ENCODE results near the gene RUNX3.

RUNX3 gene

DNA sequence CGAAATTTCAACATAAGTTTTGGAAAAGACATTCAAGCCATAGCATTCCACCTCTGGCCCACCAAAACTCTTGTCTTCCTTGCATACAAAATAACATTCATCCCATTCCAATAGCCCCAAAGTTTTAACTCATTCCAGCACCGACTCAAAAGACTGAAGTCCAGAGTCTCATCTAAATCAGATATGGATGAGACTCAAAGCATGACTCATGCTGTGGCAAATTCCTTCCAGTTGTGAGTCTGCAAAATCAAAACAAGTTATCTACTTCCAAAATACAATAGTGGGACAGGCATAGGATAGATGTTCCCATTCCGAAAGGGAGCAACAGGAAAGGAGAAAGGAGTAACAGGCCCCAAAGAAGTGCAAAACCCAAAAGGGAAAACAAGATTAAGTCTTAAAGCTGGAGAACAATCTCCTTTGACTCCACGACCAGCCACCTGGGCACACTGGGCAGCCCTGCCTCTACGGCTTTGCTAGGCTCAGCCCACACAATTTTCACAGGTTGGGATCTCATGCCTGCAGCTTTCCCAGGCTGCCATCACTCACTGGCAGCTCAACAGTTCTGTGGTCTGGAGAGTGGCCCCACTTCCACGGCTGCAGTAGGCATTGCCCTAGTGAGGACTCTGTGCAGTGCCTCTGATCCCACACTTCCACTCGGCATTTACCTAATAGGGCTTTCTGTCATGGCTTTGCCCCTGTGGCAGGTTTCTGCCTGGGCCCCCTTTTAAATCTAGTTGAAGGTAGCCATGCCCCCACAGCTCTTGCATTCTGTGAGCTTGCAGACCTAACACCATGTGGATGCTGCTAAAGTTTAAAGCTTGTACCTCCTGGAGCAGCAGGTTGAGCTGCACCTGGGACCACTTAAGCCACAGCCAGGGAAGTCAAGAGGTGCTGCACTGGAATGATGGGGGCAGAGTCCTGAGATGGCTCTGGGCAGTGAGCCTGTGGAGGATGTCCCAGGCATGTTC is 51.0 kb downstream of the RUNX3 start:
- no peak for DNase-seq

DNA sequence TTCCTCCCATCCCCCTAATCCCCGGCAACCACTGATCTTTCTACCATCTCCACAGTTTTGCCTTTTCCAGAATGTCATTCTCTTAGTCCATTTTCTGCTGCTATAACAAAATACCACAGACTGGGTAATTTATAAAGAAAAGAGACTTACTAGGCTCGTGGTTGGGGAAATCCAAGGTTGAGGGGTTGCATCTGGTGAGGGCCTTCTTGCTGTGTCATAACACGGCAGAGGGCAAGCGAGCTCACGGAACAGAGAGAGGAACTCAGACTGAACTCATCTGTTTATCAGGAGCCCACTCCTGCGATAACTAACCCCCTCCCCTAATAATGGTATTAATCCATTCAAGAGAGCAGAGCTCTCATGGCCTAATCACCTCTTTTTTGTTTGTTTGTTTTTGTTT is 52.0 kb downstream of the RUNX3 start:
- no peak for DNase-seq

DNA sequence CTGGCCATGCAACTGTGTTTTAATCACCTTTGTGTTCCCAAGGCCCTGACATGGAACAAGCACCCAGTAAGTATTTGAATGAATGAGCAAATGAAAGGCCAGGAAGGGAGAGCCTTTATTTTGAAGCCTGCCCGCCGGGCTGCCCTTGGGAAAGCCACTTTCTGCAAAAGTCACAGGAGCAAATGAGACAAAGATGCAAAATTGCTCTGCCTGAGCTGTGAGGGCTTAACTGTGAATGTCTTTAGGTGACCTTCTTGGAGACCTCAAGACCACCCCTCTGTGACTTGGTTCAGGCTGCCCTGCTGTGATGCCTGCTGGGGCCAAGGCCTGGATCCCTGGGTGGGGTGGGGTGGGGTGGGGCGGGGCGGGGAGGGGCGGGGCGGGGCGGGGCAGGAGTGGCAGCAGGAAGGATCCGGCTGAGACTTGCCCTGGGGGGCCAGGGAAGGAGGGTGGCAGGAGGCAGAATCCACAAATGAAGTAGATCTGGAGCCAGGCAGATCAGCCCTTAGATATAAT is 54.0 kb downstream of the RUNX3 start:
- DNase-seq = no peak

DNA sequence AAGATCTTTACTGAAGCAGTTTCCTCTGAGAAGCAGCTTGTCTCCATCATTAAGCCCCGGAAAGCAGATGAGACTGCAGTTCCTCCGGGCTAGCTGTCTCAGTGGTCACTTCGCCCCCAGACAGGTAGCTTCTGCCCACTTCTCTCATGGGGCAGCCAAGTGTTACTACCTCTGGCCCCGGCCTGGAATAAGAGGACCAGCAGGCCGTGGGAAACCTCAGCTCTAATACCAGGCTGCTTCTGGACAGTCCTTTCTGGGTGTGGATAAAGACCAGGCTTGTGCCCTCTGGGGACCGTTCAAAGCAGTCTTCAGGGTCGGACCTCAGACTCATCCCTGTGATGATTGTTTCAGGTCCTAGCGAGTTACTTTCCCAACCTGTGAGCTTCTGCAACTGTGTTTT is 54.8 kb downstream of the RUNX3 start:
- no peak for DNase-seq

DNA sequence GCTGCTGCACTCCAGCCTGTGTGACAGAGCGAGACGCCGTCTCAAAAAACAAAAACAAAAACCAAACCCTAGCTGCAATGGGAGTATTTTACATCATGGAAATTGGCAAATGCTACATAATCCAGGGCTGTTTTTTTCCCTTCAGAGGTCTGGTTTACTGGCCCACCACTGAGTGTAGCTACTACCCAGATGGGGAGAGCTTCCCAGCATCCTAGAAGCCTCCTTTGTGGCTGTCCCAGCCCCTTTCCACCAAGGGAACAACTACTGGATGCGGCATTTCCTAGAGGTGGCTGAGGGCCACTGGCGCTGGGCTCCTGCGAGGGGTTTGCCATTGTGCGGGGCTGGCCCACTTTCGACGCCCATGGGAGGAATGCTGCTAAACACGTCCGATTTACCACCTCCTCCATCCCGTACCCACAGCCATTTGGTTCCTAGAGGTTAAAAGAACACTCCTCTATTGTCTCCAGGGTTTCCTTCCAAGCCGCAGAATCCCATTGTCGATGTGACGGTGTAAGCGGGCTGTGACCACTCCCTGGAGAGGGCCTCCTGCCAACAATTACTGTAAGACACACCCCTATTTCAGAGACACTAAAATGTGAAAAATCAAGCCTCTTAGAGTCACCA is 55.4 kb downstream of the RUNX3 start:
- DNase-seq = no peak

DNA sequence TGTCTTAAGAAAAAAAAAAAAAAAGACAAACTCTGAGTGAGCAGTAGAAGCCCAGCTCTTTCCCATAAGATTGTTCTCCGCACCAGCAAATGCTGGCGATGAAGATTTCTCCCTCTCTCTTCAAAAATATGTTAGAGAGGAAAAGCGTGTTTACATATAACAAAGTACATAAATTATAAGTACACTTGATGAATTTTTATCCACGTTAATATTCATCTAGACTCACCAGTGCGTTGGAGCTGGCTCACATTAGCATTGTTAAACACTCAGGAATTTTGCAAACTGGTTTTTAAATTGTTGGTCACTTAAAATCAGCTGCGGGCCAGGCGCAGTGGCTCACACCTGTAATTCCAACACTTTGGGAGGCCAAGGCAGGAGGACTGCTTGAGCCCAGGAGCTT is 56.0 kb downstream of the RUNX3 start:
- DNase-seq = no peak

DNA sequence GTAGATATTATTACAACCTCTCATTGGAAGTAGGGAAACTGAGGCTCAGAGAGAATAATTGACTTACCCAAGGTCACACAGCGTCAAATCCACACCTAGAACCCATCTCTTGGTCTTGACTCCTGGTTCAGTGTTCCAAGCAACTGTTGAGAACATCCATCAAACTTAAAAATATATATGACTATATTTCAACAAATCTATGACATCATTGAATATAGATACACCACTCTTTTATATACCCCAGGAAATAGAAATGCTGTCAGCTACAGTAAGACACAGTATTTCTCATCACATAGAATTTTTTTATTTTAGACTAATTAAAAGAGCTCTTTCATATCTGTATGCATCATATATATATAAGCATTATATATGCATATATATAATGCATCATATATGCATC is 56.9 kb downstream of the RUNX3 start:
- DNase-seq = no peak

DNA sequence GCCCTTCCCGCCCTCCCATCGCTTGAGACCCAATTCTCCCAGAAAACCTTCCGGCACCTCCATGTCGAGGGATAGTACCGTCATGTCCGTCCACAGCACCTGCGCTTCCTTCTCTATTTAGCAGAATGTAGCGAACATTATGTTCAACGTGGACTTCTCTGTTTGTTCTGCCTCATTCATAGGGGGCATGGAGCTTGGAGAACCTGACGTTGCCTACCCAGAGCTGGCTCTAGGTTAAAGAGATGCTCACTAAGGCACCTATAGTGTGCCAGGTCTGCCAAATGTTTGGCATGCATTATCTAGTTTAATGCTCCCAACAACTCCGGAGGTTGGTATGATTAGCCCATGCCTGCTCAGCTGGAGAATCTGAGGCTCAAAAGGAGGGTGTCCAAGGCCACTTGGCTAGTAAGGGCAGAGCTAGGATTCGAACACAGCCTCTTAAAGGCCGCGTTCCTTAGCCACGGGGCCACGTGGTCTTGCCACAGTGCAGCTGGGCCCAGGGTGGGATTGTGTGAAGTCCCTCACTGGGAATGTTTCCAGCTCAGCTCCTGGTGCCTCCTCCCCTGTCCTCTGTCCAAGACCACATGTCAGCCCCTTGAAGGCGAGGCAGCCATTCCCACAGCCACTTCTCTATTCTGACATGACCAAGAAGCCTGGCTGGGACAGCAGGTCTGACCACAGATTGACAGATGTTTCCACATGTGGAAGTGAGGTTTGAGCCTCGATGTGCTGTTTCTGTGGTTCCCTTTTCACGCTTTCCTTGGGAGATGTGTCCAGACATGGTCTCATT is 57.8 kb downstream of the RUNX3 start:
- peak in 9 of 14 donors; percentile 8 to 60 (median 22) for DNase-seq

DNA sequence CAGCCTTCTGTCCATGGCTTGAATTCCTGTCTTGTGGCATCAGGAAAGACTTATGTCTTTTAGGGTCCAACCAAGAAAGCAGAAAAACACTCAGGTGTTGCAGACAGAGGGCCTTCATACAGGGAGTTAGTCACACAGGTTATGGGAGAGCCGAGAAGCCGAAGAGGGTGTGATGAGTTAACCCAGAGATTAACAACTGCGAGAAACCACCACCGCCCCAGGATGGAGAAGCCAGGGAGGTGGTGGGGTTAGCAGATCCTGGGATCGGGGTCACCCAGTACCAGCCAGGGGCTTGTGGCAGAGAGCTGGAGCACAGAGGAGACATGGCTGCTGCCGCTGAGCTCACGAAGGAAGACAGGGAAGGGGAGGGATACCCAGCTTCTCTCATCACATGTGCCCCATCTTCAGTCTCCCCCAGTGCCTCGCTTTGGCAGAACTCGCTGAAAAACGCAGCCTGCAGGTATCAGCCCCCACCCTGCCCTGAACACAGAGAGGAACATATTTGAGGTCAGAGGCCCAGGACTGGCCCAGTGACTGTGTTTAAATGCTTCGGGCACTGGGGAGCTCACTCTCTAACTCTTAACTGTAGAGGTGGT is 58.7 kb downstream of the RUNX3 start:
- no peak for DNase-seq

DNA sequence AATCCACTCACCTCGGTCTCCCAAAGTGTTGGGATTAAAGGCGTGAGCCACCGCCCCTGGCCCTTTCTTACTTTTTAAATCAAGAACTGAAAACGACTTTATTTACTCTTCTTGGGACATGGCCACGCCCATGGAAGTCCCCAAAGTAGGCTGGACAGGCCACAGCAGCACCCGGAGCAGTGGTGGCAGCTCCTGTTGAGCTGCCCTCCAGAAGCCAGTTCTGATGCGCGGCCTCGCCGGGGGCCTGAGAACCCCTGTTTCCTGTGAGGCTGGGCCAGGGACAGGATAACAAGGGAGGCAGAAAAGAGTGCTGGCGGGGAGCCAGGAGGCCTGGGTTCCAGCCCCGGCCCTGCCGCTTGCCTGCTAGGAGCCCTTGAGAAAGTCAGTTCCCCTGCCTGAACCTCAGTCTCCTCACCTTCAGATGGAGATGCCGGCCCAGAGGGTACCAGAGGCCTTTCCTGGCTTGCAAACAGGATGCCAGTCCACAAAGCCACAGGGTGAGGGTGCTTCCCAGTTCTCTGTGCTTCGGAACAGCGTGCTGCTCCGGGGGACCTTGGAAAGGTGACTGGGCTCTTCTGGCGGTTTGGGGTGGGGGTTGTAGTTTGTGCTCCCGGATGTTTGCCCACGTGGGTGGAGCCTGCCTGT is 59.4 kb downstream of the RUNX3 start:
- DNase-seq = no peak

DNA sequence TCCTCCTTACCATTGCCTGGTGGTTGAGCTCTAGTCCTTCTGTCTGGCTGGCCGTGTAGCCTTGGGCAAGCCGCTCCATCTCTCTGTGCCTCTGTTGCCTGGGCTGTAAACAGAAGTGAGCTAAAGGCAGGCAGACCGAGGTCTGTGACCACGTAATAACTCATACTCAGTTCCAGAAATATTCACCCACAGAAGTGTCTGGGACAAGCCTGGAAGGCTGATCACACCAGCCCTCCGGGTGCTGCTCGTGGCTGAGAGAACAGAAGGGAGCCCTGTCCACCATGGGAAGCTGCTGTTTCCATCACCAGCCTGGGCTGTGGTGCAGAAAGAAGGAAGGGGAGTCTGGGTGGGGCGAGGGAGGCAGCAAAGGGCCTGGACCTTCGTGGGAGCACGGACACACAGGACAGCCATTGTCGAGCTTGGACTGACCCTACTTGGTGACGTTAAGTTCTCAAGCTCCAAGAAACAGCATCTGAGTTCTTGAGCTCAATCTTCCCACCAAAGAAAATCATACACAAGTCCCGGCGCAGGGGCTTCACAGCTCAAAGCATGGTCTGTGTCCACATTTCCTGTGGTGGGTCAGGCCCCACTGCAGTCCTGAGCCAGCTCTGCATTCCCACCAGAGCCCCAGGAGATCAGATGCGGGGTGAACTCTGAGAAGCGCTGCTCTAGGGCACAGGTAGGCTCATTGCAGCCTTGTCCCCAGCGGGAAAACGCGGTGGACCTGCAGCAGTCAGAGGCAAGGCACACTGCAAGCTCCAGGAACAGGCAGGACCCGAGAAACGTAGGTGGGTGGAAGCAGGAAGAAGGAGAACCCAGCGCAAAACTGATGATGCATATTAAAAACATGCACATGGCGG is 61.8 kb downstream of the RUNX3 start:
- DNase-seq = no peak

DNA sequence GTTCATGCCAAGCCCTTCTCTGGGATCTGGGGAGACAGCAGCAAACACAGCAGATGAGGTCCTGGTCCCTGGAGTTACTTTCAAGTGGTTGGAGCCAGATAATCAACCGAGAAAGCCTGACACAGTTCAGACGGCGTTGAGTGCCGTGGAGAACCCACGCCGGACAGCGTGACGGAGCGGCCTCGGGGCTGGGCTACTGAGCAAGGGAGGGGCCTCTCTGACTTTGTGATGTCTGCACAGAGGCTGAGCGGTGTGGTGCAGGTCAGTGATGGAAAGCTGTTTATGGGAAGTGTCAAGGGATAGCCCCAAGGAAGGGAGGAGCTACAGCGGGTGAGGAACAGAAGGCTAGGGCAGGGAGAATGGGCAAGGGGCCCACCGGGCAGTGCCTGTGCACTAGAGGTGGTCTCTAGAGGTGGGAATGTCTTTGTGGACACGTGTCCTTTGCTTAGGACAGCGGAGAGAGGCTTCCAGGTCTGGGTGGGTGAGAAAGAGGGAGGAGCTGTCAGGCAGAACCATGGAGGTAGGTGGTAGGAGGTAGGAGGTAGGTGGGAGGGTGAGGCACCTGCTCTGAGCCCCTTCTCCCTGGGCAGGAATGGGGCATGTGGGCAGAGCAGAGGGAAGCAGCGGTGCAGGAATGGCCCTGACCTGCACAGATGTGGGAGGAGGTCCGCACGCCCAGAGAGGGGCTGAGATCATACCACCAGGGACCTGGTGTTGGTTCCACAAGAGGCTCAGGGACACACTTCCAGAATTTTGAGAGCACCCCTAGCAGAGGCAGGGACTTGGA is 62.8 kb downstream of the RUNX3 start:
- no peak for DNase-seq

DNA sequence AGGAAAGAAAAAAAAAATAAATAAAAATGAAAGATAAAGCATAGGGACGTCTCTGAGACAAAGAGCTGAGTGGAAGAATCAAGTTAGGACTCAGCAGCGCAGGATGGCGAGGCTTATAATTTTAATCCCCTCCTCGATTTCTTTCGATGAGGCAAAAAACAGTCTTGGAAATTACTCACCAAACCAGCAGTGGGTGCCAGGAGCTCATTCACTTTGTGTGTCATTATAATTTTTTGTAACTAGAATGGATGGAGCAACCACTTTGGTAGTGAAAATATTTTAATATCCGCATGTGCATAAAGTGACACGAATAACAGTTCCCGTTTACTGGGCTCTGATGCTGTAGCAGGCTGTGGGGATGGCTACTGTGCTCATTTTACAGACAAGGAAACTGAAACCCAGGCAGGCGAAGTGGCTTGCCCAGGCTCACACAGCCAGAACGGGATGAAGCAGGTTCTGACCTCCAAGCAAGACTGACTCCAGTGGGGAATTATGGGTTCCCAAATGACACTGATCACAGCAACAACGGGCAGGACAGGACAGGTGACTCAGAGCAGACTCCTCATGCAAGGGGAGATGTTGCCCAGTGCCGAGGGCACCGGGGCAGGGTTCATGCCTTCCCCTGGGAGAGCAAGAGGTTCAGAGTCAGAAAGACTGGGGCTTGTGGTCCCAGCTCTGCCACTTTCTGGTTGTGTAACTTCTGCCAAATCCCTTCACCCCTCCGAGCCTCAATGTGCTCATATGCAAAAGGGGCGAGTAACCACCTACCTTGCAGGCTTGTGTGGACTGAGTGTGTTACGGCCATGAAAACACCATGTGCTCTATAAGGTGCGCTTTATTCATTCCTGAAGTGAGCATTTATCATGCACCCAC is 63.6 kb downstream of the RUNX3 start:
- no peak for DNase-seq

DNA sequence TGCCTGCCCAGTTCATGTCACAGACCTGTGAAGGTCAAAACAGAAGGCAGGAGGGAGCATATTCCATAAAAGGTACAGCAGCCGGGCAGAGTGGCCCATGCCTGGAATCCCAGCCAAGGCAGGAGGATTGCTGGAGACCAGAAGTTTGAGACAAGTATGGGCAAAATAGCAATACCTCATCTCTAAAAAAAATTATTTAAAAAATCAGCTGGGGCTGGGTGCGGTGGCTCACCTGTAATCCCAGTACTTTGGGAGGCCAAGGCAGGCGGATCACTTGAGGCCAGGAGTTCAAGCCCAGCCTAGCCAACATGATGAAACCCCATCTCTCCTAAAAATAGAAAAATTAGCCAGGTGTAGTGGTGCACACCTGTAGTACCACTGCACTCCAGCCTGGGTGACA is 64.5 kb downstream of the RUNX3 start:
- no peak for DNase-seq

DNA sequence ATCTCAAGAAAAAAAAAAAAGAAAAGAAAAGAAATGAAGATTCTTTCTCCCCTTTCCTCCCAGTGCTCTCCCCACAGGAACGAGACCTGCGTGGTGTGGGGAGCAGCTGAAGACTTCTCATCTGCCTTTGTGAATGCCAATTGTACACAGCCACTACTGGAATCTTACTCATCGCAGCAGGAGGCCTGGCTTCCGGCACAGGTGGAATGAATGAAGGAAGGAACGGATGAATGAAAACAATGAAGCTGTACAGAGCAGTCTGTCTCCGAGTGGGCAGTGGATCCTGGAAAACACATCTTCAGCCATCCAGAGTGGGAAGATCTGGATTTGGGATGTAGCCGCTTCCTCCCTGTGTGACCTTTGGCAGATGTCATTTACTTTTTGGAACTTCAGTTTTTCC is 64.9 kb downstream of the RUNX3 start:
- DNase-seq = no peak

DNA sequence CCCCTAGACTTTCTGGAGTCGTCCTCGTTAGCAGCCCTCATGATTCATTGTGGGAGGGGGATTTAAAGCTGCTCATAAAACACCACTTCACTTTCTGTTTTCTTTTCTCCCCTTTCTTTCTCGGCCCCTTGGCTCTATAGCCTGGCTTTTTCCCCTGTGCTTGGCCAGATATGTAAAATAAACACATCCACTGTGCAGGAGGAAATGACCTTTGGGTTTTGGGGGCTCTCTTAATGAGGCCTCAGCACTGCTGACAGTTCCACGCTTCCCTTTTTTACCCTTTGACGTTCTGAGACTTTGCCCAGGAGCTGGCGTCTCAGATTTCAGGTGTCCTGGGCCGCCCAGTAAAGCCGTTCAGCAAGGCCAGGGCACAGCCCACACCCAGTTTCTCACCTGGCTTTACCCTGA is 65.7 kb downstream of the RUNX3 start:
- DNase-seq = no peak

DNA sequence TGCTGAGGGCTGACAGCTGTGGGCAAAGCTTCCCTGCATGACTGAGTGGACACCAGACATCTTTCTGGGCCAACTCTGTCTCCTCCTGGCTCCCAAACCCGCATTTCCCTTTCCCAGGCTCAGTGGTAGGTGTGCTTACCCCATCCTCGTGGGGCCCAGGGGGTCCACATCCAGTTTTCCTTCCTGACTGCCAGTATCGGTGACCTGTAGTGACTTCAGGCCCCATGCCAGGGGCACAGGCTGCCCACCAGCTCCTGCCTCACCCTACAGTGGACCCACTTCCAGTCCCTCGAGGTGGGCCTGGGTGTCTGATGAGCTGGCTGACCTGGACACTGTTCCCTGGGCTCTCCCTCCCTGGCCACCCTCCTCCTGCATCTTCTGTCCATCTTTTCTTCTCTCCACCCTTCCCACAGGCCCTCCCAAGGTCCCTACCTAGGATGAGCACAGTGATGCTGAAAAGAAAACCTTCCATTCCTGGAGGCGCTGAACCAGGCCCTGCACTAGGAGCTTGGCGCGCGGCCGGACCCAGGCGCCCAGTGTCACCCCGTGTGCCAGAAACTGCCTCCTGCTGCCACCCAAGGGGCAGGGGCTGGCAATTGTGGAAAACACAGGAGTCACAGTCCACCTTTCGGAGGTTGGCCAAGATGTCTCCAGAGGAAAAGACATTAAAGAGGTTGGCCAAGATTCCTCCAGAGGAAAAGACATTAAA is 67.1 kb downstream of the RUNX3 start:
- no peak for DNase-seq
